Skeletal muscle satellite cell (primary cell): Measurements from ENCODE around the gene SPA17. TPM values are rescaled to one million over a fixed set of nuclear protein-coding genes. Genes with fewer than 3 reads are reported as not detected.

Source experiments
- H3K27me3 ChIP-seq: 2 replicates; pipeline ENCODE4 v1.7.0; 2013; ENCODE audit warnings: low read length; ENCODE audit not compliant: control insufficient read depth, insufficient read depth
- H3K36me3 ChIP-seq: 2 replicates; pipeline ENCODE4 v1.7.0; 2013; ENCODE audit warnings: mild to moderate bottlenecking, control low read depth, low read length; ENCODE audit not compliant: insufficient read depth
- H3K4me1 ChIP-seq: 2 replicates; pipeline ENCODE4 v1.7.0; 2013; ENCODE audit warnings: low read length; ENCODE audit not compliant: control insufficient read depth, insufficient read depth
- H3K4me2 ChIP-seq: 2 replicates; pipeline ENCODE4 v1.7.0; 2013; ENCODE audit warnings: mild to moderate bottlenecking, low read length
- H3K4me3 ChIP-seq: 2 replicates; pipeline ENCODE4 v1.7.0; 2013; ENCODE audit warnings: low read length
- H3K9ac ChIP-seq: 2 replicates; pipeline ENCODE4 v1.7.0; 2013; ENCODE audit warnings: mild to moderate bottlenecking, low read depth, low read length, moderate library complexity
- H3K9me3 ChIP-seq: replicated peaks from 2 replicates; pipeline ENCODE4 v1.7.0; 2013; ENCODE audit warnings: mild to moderate bottlenecking, control low read depth, low read length
- small RNA-seq: library from RNA; depleted of rRNA; stranded (forward); fragments of <200 nt; gene quantifications from one replicate; pipeline ENCODE3, GENCODE V24; 2012

The SPA17 gene

GRCh38 chr11:124745270-124745834, 71.6 kb downstream of the SPA17 start:
- Histone ChIP-seq H3K4me2 (peak overlapping the region; percentile 92), H3K9ac (no peak overlapping the region), H3K36me3 (no peaks in the 10 kb centered on the region), H3K27me3 (no peaks in the 10 kb centered on the region), H3K4me3 (no peak overlapping the region), H3K4me1 (peaks cover 24% of the 10 kb centered on the region), H3K9me3 (no peaks in the 10 kb centered on the region)

- H3K9ac ChIP-seq = peak overlapping the region; percentile 69
- peaks cover 19% of the 10 kb centered on the region for H3K4me1 ChIP-seq
- H3K36me3 ChIP-seq = no peaks in the 10 kb centered on the region
- H3K4me3 ChIP-seq = peak overlapping the region; percentile 75
- no peaks in the 10 kb centered on the region for H3K9me3 ChIP-seq
- peak overlapping the region; percentile 92 for H3K4me2 ChIP-seq
- H3K27me3 ChIP-seq = peaks cover 4% of the 10 kb centered on the region
Observed at GRCh38 chr11:124745835-124746620, 72.3 kb downstream of the SPA17 start.

GRCh38 chr11:124746621-124747243, 73.0 kb downstream of the SPA17 start:
- Histone ChIP-seq H3K4me1 (peaks cover 19% of the 10 kb centered on the region), H3K9ac (peak overlapping the region; percentile 69), H3K4me3 (peak overlapping the region; percentile 75), H3K36me3 (no peaks in the 10 kb centered on the region), H3K9me3 (no peaks in the 10 kb centered on the region), H3K27me3 (peaks cover 7% of the 10 kb centered on the region), H3K4me2 (peak overlapping the region; percentile 92)

Small RNA genes lying within 50 kb of the gene (small RNA-seq; reads per million reads assigned to genes)
- not detected for gene RNA5SP352
